ENCODE results near the gene MBOAT1.

GRCh38 chr6:20128018-20128417 lies 84.3 kb downstream of the MBOAT1 start:
- TF ChIP-seq CTCF (IDR thresholded peaks at IDR 0.05 in 8 of 11, conservative IDR thresholded peaks at IDR 0.05 in 3 of 11) (no peak), POLR2A (IDR thresholded peaks at IDR 0.05) (no peak)
